GM04504 (cell line): ENCODE results near the gene GNG4.
"Not testable (repeated sequence)": the region's sequence is repeated elsewhere in the genome, so short reads cannot be mapped to it uniquely, and the experiment has no call there.

Source experiments
- DNase-seq: peaks from one replicate; pipeline ENCODE4 v3.0.0-alpha.2; 2012; ENCODE audit warnings: low read depth

GNG4 gene

GRCh38 chr1:235650341-235651169 lies 971 bp upstream of the GNG4 start:
- no peak for DNase-seq

- DNase-seq = peak; percentile 28
These were observed 623 bp downstream of the GNG4 start for GRCh38 chr1:235648954-235649367.

- no peak for DNase-seq
These were observed 1.1 kb downstream of the GNG4 start for GRCh38 chr1:235648407-235648907.

DNA sequence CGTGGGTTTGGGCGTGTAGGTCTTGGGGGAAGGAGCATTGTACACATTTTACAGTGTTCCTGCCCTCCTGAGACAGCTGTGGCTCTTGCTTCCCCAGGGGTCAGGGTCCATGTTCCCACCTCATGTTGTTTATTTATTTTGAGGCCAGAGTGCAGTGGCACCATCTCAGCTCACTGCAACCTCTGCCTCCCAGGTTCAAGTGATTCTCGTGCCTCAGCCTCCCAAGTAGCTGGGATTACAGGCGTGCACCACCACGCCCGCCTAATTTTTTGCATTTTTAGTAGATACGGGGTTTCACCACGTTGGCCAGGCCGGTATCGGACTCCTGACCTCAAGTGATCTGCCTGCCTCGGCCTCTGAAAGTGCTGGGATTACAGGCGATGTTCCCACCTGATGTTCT lies 2.0 kb downstream of the GNG4 start:
- not testable (repeated sequence) for DNase-seq

DNA sequence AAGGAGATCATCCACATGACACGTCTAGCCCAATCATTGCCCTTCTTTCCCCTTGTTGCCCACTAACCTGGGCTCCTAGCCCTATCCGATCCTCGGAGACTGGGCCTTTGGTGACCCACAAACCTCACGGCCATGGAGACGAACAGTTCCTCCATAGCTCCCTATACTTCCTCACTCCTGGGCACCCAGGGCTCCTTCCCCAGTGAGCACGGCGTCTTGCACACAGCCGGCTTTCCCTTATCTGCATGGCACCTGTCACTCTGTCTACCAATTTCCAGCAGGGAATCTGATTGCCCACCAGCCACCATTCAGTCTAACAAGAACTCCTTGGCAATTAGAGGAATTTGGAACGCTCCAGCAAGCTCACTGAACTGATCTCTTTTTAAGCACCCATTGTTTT lies 3.1 kb downstream of the GNG4 start:
- DNase-seq = no peak

GRCh38 chr1:235644693-235645305 lies 4.8 kb downstream of the GNG4 start:
- no peak for DNase-seq

DNA sequence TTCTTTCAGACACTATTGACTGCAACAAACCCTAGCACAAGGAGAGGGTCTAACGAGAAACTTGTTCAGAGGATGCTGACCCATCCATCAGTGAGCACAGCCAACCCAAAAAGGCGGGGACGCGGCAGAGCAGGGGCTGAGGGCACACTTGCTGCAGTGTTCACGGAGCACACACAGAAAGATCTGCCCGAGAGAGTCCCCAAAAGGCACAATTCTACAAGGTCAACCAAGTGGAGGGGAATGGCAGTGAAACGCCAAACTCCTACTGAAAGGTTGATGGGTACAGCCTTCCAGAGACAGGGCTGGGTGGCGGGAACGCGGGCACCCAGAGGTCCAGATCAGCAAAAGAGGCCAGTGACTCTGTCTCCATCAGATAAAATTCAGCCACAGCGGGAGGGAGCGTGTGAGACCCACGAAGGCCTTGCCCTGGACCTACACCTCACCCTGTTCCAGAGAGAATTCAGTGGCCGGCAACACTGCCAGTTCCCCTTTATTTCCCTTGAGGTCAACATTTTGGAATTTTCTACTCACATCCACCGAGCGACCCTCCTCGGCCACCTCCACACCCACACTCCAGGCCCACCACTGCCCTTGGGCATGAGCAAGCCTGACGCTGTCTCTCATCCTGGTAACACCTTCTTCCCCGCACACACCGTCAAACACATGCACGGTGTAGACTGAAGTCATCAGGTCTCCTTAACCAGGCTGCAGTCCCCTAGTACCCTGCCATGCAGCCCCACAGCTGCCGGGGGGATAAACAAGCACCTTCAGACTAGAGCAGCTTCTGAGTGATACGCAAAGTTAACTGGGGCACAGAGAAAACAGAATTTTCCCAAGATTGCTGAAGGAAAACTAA lies 5.5 kb downstream of the GNG4 start:
- no peak for DNase-seq

DNA sequence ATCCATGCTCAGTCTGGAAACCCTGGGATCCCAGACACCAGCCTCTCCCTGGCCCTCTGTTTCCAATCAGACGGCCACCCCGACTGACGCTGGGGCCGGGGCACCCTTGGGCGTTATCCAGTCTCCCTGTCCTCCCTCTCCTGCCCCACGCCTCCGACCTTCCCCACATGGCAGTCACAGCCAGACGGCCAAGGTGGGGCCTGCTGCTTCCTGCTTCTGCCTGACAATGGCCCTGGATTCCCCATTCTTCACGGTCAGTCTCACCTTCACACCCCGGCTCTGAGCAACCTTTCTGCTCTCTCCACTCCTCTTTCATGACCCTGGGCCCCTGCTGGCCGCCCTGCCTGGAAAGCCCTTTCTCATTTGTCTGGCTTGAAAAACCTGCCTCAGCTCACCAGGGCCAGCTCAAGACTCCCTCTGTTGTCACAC lies 6.6 kb downstream of the GNG4 start:
- DNase-seq = no peak

DNA sequence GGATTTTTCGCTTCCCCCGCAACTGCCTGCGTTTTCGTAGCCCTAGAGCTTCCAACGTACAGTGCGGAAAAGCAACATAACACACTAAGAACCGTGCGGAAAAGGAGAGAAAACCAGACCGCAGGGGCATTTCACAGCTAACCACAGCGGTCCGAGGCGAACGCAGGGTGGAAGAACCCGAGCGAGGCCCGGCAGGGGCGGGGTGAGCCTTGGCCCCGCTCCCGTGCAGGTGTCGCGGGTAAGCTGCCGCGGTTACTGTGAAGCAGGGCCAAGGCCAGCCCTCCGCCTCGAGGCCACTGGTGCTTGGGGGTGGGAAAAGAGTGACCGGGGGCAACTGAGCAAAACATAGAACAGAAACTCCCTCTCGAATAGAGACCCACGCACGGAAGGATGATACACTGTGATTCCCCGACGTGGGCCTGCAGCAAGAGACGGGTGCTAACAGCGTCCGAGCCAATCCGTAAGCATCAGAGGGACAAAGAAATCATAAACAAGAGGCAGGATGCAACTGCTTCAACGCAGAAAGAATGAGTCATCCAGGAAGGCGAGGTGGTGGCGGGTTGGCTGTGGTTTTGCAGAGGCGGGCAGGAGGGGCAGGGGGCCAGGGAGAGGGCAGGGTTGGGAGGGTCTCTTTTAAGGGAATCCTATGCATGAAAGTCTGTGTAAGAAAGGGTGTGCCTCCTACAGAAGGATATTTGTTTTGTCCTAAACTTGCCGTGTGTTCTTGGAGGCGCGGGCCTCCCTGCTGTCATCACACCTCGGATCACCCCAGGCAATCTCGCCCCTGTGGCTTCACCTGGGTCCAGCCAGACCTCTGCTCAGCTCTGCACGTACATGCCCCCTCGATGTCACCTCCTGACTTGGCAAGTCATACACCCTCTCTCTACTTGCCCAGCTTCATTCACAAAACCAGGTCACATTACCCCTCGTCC lies 7.3 kb downstream of the GNG4 start:
- no peak for DNase-seq

GRCh38 chr1:235640580-235640979 lies 9.0 kb downstream of the GNG4 start:
- no peak for DNase-seq

DNA sequence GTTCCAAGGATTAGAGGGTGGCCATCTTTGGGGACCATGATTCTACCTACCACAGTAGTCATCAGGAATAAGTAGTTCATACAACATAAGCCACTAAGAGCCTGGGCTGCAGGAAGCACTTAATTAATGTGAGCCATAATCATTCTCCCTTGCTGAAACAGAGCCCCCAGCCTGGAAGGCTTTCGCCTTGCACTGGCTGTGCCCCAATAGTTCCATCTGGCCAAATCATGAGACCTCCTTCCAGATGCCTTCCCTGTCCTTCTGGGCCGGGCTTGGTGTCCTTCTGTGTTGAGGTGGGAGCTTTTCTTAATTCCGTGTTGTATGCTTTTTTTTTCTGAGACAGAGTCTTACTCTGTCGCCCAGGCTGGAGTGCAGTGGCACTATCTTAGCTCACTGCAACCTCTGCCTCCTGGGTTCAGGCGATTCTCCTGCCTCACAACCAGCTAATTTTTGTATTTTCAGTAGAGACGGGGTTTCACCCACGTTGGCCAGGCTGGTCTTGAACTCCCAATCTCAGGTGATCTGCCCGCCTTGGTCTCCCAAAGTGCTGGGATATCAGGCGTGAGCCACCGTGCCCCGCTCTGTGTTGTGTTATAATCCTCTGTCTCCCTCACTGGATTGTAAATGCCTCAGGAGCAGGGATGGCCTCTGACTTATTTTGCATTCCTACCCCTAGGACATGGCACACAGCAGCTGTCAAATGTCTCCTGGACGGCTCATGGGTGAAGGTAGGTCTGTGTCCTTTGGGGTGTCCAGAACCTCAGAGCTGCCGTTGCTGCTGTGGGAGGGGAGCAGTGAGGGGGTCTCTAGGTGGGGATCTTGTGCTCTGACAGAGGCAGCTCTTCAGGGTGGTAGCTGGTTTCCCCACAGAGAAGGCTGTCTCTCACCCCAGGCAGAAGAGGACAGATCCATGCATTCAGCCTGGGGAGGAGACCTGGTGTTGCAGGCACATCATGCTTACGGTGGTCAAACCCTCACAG lies 10.1 kb downstream of the GNG4 start:
- DNase-seq = no peak

DNA sequence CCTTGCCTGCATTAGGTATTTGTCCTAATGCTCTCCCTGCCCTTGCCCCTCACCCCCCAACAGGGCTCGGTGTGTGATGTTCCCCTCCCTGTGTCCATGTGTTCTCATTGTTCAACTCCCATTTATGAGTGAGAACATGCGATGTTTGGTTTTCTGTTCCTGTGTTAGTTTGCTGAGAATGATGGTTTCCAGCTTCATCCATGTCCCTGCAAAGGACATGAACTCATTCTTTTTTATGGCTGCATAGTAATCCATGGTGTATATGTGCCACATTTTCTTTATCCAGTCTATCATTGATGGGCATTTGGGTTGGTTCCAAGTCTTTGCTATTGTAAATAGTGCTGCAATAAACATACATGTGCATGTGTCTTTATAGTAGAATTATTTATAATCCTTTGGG lies 11.0 kb downstream of the GNG4 start:
- DNase-seq = not testable (repeated sequence)

DNA sequence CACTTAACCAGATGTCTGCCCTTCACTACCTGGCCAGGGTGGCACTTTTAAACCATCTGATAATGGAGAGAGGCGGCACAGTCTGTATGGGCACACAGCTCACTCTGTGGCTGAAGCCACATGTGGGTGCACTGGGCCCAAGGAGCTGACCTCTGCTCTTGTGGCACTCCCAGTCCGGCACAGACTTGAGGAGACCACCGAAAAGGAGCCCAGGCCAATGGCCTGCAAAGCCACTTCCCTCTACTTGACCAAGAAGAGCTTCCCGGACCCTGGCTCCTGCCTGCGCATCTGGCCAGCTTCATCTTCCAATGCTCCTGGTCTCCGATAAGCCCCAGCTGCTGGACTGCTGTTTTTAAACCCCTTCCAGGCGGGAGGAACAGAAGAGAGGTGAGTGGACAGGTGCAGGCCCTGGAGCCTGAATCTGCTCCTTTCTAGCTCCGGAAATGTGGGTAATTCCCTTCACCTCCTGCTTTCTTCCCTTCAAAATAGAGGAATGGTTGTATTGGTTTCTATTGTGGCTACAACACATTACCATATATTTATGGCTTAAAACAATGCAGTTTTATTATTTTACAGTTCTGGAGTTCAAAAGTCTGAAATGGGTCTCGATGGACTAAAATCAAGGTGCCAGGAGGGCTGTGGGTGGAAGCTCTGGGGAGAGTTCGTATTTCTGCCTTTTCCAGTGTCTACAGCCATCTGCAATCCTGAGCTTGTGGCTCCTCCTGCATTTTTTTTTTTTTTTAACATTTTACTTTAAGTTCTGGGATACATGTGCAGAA lies 11.6 kb downstream of the GNG4 start:
- DNase-seq = no peak

DNA sequence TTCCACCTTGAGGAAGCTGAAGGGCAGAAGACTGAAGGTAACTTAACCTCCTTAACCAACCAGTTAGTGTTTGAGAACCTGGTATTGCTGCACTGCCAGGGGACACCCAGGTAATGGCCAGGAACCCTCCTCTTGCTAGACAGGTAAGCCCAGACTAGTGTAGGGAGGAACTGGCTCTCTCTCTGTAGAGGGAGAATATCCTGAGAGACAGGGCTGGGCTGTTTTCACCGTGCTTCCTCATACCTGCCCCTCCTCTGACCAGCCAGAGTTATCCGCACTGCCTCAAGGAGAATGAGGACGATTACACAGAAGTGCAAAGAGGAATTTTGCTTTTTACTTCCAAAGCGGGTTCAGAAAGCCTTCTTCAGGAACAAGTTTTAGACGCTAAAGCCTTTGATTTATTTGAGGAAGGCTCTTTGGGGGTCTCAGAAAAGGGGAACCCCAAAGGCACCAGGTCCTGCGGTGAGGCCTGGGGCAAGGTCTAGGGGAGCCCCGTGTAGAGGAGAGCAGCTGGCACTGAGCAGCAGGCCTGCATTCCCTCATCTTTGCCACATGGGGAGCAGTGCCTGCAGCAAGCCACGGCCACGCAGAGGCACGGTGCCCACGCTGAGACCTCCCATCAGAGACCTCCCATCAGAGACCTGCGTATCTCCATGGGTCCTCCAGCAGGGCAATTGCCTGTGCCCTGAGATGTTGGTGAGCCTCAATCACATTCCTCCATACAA lies 13.5 kb downstream of the GNG4 start:
- DNase-seq = no peak

DNA sequence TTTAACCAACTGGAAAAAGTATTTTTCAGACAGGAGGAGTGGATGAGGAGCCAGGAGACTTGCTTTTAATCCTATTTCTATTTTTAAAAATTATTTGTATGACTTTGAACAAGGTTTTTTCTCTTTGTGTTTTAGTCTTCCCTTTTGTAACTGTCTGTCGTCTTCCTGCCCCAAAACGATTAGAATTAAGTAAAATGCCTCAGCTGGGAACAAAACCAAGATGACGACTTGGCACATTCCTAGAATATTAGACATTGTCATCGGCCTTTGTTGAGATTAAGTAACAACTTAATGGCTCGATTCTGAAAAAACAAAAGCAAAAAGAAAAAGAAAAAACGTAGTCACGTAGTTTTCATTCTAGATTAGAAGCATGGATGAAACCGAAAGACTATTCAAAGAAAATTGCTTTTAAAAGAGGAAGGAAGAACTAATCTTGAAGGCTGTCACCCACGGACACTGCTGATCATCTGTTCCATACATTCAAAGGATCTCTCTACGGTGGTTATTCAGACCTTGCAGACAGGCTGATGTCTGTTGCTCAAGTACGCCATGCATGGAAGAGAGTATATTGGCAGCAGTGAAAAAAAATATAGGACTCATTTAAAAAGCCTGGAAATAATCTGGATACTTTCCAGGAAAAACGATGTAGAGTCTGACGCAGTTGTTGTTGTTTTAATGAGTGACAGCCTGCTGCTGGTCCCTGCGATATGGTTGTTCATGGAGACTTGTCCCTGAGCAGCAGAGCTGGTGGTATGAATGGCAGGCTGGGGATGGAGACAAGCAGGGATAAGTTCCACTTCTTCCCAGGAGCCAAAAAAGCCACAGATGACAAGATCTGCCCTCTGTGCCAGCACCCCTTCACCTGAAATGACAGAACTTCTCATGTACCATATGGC lies 16.8 kb downstream of the GNG4 start:
- peak; percentile 30 for DNase-seq

- no peak for DNase-seq
These were observed 17.8 kb downstream of the GNG4 start for GRCh38 chr1:235631816-235632215.

GRCh38 chr1:235628316-235629005 lies 21.1 kb downstream of the GNG4 start:
- DNase-seq = no peak
